Esophagus muscularis mucosa (tissue), 4 donors: Measurements from ENCODE around the gene DENND4C.

Experiments used
- EP300 ChIP-seq: sonication (generic); formaldehyde crosslinking; IDR thresholded peaks from one replicate; pipeline ENCODE4 v1.6.1; 2017; ENCODE audit warnings: antibody characterized with exemption
- POLR2A ChIP-seq: fragments of 450-650 bp; IDR thresholded peaks from one replicate; pipeline ENCODE4 v1.6.1; 2017; ENCODE audit warnings: antibody characterized with exemption, moderate library complexity, mild to moderate bottlenecking, low read depth
- TF ChIP-seq, protein P1 (sequence below), 3 experiments: fragments of 200-600 bp in 2 of 3; fragments of 450-650 bp in 1 of 3; sonication (generic) in 2 of 3; IDR thresholded peaks; one replicate each; pipeline ENCODE4 v1.5.1; 2017 to 2019; ENCODE audit warnings: antibody characterized with exemption in 3 of 3, mild to moderate bottlenecking in 2 of 3, moderate library complexity in 1 of 3

DNA sequence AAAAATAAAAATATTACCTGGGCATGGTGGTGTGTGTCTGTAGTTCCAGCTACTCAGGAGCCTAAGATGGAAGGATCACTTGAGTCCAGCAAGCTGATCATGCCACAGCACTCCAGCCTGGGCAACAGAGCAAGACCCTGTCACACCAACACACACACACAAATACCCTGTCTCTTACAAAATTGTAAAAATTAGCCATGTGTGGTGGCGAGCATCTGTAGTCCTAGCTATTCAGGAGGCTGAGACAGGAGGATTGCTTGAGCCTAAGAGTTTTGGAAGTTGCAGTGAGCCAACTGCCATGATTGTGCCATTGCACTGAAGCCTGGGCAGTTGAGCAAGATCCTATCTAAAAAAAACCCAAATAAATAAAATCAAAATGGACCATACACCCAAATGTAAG is 32.1 kb upstream of the DENND4C start:
- TF ChIP-seq, protein P1, sequence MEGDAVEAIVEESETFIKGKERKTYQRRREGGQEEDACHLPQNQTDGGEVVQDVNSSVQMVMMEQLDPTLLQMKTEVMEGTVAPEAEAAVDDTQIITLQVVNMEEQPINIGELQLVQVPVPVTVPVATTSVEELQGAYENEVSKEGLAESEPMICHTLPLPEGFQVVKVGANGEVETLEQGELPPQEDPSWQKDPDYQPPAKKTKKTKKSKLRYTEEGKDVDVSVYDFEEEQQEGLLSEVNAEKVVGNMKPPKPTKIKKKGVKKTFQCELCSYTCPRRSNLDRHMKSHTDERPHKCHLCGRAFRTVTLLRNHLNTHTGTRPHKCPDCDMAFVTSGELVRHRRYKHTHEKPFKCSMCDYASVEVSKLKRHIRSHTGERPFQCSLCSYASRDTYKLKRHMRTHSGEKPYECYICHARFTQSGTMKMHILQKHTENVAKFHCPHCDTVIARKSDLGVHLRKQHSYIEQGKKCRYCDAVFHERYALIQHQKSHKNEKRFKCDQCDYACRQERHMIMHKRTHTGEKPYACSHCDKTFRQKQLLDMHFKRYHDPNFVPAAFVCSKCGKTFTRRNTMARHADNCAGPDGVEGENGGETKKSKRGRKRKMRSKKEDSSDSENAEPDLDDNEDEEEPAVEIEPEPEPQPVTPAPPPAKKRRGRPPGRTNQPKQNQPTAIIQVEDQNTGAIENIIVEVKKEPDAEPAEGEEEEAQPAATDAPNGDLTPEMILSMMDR (IDR thresholded peaks at IDR 0.05): no peak
- TF ChIP-seq EP300 (no peak), POLR2A (no peak)
